ENCODE results near the gene TMEM14A.
"Not testable (repeated sequence)": the region's sequence is repeated elsewhere in the genome, so short reads cannot be mapped to it uniquely, and the experiment has no call there.

The TMEM14A gene

DNA sequence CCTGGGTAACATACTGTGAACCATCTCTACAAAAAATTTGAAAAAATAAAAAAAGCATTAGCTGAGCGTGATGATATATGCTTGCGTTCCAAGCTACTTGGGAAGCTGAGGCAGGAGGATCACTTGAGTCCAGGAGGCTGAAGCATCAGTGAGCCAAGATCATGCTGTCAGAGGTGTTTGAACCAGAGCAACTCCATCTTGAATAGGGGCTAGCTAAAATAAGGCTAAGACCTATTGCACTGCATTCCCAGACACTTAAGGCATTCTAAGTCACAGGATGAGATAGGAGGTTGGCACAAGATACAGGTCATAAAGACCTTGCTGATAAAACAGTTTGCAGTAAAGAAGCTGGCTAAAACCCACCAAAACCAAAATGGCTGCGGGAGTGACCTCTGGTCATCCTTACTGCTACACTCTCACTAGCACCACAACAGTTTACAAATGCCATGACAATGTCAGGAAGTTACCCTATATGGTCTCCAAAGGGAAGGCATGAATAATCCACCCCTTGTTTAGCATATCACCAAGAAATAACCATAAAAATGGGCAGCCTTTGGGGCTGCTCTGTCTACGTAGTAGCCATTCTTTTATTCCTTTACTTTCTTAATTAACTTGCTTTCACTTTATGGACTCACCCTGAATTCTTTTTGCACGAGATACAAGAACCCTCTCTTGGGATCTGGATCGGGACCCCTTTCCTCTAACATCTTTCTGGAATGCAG lies 34.0 kb downstream of the TMEM14A start:
- not testable (repeated sequence) for DNase-seq

DNA sequence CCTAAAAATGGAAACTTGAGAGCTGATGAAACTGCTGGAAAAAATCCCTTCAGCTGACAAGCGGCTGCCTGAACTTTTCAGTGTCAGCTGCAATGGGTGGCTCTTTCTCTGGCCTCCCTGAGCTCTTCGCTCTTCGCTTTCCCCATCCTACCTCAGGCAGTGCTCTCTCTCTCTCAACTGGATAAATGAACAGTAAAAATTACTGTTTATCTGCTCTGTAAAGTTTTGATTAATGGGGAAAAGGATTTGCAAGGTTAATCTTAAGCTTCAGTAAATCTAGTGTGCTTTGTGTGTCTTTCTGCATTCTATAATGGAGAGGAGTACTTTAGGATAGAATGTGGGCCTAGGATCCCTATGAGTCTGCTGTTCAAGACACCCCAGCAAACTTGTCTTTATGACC lies 35.1 kb downstream of the TMEM14A start:
- DNase-seq = no peak

DNA sequence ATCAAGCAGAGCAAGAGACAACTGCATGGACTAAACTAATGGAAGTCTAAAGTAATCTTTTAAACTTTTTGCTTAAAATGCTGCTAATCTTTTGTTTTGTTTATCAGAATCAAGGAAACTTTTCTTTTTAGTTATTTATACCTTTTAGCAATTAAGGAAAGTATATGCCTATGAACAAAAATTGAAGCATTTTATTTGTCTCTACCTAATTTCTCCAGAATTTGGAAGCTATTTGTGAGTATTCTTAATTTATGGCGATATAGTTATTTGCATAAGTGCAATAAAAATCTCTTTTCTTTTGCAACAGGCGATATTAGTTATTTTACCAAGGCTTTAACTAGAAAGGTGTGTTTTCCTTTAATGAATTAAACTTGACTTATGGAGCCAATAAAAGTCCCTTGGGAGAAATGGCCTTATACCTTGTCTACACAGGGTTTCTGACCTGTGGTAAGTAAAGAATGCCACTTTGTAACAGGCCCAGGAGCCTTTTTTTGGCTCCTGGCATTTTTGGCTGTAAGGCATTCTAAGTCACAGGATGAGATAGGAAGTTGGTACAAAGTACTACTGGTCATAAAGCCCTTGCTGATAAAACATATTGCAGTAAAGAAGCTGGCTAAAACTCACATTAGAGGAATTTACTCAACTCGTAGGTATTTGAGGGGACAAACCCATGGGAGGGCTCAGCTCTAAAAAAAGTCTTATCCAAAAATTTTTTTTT lies 37.2 kb downstream of the TMEM14A start:
- no peak for DNase-seq

DNA sequence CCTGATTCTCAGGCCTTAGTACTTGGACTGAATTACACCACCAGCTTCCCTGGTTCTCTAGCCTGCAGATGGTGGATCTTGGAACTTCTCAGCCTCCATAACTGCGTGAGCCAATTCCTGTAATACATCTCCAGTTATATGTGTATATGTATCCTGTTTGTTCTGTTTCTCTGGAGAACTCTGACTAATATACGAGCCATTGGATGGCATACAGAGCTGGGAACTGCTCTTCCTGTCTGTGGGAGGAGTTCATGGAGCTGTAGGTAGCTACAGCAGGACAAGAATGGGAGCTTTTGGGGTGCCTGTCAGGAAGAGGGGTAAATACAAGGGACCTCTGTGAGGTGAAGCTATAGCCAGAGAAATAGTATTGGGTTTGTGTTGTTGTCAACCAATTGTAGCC lies 41.2 kb downstream of the TMEM14A start:
- no peak for DNase-seq

DNA sequence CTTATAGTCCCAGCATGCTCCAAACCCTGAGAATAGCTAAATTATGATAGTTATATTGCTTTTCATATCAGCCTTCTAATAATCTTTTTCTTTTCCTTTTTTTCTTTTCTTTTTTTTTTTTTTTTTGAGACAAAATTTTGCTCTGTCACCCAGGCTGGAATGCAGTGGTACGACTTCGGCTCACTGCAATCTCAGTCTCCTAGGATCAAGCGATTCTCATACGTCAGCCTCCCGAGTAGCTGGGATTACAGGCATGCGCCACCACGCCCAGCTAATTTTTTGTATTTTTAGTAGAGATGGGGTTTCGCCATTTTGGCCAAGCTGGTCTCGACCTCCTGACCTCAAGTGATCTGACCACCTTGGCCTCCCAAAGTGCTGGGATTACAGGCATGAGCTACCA lies 43.8 kb downstream of the TMEM14A start:
- DNase-seq = not testable (repeated sequence)

DNA sequence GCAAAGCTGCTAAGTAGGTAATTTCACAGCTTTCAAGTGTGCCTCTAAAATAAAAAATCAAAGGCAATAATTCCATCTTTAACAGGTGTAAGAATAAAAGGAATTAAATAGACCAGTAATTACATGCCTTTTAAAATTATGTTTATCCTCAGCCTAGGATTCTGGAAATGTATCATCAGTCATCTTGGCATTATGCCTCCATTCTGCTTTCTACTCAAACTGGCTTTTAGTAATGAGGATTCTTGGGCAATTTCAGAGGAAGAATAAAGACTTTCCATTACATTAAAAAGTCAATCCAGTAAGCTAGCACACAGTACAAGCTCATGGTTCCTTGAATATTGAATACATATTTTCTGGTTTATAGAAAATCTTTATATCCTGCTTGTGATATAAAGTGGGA lies 47.6 kb downstream of the TMEM14A start:
- no peak for DNase-seq

DNA sequence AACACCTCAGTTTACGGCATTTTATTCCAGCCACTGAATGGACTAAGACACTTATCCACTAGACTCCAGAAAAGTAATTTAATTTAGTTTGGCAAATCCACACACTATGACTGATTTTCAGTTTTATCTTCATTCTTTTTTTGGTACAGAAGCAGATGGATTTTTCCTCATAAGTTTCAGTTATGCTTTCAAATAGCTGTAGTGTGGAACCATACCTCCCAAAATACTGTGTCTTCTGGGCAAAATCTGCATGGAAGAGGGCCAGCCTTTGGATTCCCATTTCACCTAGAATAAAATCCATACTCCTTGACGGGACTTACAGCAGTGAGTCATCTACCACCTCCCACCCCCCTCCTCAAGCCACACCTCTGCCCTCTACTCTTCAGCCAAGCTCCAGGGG lies 49.4 kb downstream of the TMEM14A start:
- DNase-seq = no peak

DNA sequence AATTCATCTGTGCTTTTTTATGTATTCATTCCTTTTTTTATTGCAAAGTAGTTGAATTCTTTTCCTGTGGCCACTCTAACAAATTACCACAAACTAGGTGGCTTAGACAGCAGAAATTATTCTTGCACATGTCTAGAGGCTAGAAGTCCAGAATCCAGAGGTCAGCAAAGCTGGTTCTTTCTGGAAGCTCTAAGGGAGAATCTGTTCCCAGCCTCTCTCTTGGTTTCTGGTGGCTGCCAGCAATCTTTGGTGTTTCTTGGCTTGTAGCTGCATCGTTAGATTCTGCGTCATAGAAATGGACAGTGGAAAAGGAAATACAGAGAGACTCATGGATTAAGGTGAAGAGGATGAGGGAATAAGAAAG lies 53.1 kb downstream of the TMEM14A start:
- DNase-seq = no peak

DNA sequence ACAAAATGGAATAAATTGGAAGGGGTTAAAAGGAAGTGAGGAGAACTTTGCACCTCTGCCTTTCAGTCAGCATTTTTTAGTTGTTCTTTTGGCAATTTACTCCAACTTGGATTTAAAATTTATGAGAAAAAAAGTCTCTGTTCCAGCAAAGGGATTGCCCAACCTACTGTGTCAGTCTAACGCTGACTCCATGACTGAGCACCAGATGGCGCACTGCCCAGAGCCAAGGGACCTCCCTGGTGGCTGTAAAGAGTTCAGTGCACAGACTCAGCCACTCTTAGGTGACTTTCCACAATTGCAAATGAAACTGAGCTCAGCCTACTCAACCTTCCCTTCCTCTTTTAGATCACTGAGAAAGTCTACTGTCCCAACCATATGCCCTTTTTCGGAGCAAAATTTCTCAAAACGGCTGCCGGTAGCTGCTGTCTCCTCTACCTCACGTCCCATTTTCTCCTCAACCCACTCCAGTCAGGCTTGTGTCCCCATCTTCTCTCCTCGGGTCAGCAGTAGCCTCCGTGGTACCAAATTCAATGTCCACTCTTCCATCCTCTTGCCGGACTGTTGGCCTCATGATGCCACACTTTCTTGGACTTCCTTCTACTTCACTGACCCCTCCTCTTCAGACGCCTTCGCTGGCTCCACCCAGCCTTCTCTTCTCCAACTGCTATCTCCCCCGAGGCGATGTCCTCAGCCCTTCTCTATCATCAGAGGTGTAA lies 53.7 kb downstream of the TMEM14A start:
- DNase-seq = peak; percentile 60

DNA sequence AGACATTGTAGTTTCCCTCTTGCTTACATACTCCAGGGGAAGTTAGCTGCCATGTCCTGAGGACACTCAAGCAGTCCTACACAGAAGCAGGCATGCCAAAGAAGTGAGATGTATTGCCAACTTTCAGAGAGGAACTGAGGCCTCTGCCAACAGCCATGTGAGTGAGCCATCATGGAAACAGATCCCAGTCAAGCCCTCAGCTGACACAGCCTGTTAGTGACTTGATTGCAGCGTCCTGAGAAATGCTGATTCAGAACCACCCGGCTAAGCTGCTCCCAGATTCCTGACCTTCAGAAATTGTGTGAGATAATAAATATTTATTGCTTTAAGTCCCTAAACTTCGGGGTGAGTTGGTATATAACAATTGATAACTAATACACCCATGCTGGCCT lies 54.2 kb downstream of the TMEM14A start:
- DNase-seq = no peak

DNA sequence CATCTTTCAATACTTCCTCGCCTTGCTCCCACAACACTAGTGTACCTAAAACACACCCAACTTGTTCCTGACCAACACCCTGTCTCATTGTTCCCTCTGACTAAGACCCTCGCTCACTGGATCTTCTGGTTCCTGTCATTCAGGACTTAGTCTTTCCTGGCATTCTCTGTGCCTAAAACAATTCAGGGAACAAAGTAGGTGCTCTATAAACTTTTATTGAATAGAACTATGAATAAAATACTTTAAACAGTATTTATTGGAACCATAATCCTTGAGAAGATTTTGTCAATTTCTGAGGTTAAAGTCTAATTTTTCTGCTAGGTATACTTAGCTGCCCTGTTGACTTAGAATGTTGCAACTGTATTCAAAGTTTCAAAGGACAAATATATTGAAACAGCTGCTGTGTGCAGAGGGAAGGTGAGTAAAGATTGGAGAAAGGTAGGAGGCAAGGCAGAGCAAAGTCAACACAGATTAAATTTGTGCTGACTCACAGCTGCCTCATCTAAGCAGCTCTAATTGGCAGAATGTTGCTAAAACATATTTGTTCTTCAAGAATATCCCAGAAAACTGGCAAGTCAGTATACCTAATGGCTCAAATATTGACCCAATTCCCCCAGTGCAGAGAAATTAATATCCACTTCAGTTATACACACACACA lies 54.8 kb downstream of the TMEM14A start:
- DNase-seq = peak; percentile 61

DNA sequence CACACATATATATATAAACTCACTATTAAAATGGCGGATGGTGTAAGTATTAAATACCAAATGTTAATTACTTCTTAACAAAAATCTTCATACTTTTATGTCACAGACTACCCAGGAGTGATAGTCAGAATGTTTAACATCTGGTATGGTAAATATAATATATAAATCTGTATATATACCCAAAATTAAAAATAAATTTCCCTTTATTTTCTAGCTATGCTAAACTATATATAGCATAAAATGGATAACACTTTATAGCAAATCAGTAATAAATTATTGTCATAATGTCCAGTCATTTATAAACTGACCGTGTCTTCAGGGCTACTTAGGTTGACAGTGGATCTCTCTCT lies 55.3 kb downstream of the TMEM14A start:
- DNase-seq = no peak

DNA sequence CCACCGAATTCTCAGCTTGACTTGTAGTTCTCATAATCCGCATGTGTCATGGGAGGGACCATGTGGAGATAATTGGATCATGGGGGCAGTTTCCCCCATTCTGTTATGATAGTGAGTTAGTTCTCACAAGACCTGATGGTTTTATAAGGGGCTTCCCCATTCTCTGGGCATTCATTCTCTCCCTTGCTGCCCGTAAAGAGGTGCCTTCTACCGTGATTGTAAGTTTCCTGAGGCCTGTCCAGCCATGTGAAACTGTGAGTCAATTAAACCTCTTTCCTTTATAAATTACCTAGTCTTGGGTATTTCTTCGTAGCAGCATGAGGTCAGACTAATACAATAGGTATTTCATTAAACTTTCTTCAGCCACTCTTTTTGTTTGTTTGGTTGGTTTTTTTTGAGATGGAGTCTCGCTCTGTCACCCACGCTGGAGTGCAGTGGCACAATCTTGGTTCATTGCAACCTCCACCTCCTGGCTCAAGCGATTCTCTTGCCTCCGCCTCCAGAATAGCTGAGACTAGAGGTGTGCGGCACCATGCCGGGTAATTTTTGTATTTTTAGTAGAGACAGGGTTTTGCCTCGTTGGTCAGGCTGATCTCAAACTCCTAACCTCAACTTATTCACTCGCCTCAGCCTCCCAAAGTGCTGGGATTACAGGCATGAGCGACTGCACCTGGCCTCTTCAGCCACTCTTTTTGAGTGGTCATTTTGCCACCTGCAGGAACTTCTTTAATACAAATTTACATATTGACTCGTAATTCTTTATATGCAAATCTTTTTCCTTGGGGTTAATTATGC lies 56.0 kb downstream of the TMEM14A start:
- DNase-seq = no peak

DNA sequence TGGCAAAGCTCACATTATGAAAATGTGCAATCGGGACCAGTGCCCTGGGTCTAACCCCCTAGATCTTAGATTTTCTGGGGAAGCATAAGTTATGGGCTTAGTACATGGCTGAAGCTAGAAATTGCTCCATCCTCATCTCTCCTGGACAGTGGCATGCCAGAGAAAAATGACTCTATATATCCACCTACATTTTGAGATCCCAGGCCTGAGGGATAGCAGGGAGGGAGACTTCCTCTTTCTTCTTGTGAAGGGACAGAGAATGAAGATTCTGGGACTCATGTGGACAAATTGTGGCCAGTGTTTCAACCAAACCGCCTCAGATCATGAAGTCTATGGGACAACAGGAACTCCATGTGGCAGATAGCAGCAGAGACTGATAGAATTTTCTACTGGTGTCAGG lies 57.0 kb downstream of the TMEM14A start:
- no peak for DNase-seq

DNA sequence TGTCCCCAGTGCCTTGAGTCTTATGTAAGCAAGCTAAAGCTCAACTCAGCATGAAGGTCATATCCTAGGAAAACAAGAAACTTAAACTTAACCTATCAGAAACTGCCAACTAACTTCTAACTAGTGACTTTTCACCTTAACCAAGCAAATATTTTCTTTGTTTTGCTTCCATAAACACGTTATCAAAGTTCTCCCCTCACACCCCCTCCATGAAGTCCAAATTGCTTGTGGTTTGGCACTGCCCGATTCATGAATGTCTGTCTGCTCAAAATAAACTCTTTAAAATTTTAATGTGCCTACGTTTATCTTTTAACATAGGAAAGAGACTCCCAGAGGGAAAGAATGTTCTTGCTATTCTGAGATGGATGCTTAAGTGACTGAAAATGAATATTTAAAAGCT lies 57.5 kb downstream of the TMEM14A start:
- DNase-seq = no peak

DNA sequence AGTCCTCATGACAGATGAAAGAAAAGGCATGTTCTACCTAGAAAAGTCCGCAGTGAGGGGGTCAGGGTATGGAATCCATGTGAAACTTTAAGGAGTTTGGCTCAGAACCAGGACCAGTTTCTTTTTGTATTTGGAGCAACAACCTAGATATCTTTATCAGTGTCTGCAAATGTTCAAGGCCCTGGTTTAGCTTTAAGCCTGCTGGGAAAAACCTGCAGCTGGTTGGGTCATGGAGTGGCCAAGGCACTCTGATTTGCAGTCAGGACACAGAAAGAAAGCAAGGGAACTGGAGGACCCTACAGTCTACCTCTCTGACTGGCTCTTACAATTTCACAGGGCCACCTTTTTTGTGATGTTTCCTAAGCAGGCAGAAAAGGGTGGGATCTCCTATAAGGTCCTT lies 58.7 kb downstream of the TMEM14A start:
- DNase-seq = no peak

DNA sequence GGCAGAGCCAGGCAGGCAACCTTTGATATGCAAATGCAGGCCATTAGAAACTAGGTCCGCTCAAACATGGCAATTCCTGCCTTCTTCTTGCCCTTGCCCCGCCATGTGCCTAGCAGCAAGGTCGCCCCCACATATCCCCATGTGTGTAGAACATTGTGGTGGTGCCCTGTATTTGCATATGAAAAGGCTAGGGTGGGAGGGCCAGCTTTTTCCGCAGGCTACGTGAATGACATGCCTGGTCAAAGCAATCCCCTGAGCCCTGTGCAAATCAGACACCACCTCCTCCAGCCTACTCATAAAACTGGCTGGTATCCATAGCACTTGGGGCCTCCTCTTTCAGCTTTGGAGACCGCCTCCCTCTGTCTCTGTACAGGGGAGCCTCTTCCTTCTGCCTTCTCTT lies 60.8 kb downstream of the TMEM14A start:
- peak; percentile 21 for DNase-seq

DNA sequence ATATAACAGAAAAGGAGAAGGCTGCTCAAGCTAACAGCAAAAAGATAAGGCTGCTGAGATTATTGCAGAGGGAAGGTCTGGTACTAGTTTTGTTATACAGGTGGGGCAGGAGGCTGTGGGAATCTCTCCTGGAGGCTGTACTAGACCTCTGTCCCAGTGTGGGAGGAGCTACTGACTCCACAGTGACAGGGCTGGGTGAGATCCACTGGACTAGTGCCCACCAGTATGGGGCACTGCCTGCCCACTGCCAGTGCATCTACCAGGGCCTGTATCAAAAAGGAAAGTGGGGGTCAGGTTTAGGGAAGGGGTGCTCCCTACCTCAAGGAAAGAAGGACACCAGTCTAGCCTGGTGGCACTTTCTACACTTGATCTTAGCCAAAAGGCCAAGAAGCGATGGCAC lies 62.3 kb downstream of the TMEM14A start:
- DNase-seq = no peak

DNA sequence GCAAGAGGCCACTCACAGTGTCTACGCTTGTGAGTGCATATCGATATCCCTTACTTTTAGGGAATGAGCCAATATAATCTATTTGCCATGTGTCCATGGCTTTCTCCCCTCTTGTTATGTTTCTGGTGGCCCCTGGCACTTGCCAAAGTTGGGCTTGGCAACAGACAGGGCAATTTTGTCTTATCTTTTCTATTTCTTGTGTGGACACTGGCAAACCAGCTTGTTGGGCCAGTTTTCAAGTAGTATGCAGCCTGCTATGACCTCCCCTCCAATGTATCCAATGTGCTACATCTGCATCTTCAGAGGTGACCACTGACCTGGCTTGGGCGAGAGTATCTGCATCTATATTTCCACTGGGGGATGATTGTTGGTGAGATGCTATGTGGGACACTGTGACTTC lies 63.2 kb downstream of the TMEM14A start:
- no peak for DNase-seq

DNA sequence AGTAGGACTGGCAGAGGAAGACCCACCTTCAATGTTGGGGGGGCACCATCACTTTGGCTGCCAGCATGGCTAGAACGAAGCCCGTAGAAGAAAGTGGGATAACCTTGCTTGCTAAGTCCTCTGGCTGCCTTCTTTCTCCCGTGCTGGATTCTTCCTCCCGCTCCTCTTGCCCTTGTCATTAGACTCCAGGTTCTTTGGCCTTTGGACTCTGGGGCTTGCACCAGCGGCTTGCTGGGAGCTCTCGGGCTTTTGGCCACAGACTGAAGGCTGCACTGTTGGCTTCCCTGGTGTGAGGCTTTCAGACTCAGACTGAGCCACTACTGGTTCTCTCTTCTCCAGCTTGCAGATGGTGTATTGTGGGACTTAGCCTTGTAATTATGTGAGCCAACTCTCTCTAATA lies 64.2 kb downstream of the TMEM14A start:
- no peak for DNase-seq

DNA sequence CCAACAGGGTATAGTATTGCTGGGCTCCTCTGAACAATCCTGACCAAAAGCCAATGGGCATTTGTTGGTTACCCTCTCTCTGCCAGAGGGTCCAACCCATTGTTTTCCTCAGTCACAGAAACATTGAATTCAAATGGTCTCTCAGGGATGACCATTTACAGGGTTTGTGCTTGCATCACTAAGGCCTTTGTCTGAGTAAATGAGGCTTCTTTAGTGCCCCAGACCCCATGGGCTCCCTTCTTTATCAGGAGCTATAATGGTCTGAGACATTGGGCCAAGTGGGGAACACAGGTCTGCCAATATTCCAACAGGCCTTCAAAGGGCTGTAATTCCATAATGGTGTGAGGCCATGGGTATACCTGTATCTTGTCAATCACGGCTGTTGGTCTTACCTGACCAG lies 65.2 kb downstream of the TMEM14A start:
- DNase-seq = no peak

Measured in NCI-H2029 (cell line).